Measurements from ENCODE around the gene ZNF217. TPM values are rescaled to one million over a fixed set of nuclear protein-coding genes. Genes with fewer than 3 reads are reported as not detected.

The ZNF217 gene
- total and polyA plus RNA-seq, 9 of the 15 experiments (the other 6 are each of a cell fraction or from before 2014, with no cell fraction given): 3.0 to 41.8 (median 16.8) TPM

DNA sequence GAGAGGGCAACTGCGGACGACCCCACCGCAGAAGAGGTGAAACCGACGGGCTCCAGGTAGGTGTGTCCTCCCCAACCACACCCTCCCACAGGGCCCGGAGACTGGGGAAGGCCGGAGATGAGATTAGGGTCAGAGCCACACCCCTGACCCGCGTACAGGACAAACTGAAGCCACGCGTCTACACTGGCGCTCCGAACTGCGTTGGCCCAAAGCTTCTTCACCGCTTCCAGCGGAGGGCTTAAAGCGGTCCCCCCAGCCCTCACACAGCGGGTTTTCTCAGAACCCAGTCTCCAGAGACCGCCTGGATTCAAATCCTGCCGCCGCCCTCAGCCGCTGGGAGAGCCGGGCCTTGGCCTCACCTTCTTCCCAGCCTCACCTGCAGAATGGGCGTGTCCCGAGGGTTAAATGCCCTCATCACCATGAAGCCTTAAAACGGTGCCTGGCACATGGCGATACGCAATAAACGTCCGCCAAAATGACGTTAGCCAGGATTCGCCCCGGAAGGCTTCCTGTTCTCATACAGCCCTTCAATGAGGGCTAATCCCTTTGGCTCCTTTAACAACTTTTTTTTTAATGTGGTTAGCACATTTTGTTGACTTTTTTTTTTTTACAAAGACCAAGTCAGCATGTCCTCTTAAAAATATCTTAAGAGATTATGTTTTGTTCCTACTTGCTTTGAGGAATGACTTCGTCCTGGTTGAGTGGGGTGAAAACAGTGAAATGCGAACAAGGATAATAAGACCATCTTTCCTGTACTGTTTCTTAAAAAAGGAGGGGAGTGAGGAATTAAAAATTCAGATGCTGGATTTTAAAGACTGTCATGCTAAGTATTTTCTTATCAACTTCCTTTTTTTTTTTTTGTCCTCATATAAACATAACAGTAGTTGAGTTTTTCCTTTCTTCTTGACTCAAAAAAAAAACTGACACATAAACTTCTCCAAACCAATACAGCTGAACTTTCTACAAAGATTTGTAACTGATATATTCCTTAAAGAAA is 15.1 kb upstream of the ZNF217 start (continued):
- TF ChIP-seq, protein P1, sequence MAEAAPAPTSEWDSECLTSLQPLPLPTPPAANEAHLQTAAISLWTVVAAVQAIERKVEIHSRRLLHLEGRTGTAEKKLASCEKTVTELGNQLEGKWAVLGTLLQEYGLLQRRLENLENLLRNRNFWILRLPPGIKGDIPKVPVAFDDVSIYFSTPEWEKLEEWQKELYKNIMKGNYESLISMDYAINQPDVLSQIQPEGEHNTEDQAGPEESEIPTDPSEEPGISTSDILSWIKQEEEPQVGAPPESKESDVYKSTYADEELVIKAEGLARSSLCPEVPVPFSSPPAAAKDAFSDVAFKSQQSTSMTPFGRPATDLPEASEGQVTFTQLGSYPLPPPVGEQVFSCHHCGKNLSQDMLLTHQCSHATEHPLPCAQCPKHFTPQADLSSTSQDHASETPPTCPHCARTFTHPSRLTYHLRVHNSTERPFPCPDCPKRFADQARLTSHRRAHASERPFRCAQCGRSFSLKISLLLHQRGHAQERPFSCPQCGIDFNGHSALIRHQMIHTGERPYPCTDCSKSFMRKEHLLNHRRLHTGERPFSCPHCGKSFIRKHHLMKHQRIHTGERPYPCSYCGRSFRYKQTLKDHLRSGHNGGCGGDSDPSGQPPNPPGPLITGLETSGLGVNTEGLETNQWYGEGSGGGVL (CRISPR knock-in tag; IDR thresholded peaks at IDR 0.05): no peak
- TF ChIP-seq ZBTB26 (CRISPR knock-in tag; IDR thresholded peaks at IDR 0.05) (no peak), ESRRB (CRISPR knock-in tag; IDR thresholded peaks at IDR 0.05; ENCODE audit: borderline replicate concordance) (no peak), ZNF436 (CRISPR knock-in tag; IDR thresholded peaks at IDR 0.05) (no peak), BMI1 (IDR thresholded peaks at IDR 0.05; ENCODE audit: low read length) (no peak), CBFB (CRISPR knock-in tag; IDR thresholded peaks at IDR 0.05) (no peak; the same call in 1 of the 2 replicates), SP2 (IDR thresholded peaks at IDR 0.05; ENCODE audit: extremely low read depth, low read depth, low read length, poor library complexity, severe bottlenecking) (no peak), TEAD2 (tag; IDR thresholded peaks at IDR 0.05) (no peak), ETS2 (tag; IDR thresholded peaks at IDR 0.05; ENCODE audit: borderline replicate concordance, poor library complexity, severe bottlenecking) (no peak), LEF1 (IDR thresholded peaks at IDR 0.05) (no peak), ZNF197 (CRISPR knock-in tag; IDR thresholded peaks at IDR 0.05; ENCODE audit: low read depth) (no peak; the same call in 1 of the 2 replicates), DDX20 (tag; IDR thresholded peaks at IDR 0.05; ENCODE audit: low read depth) (no peak), EZH2 (IDR thresholded peaks at IDR 0.05; ENCODE audit: borderline replicate concordance, low read depth, low read length) (no peak), ZNF780A (CRISPR knock-in tag; IDR thresholded peaks at IDR 0.05) (no peak), ZNF124 (CRISPR knock-in tag; IDR thresholded peaks at IDR 0.05) (no peak), SMAD2 (IDR thresholded peaks at IDR 0.05; ENCODE audit: low read depth, low read length) (no peak), ETS1 (conservative IDR thresholded peaks at IDR 0.05; ENCODE audit: control insufficient read depth, low read depth, low read length) (no peak), CCNT2 (IDR thresholded peaks at IDR 0.05; ENCODE audit: borderline replicate concordance, extremely low read depth, insufficient read length, low read depth, low read length) (peak; percentile 46), ZNF507 (tag; conservative IDR thresholded peaks at IDR 0.05) (no peak)
- TF ChIP-seq, protein P2, sequence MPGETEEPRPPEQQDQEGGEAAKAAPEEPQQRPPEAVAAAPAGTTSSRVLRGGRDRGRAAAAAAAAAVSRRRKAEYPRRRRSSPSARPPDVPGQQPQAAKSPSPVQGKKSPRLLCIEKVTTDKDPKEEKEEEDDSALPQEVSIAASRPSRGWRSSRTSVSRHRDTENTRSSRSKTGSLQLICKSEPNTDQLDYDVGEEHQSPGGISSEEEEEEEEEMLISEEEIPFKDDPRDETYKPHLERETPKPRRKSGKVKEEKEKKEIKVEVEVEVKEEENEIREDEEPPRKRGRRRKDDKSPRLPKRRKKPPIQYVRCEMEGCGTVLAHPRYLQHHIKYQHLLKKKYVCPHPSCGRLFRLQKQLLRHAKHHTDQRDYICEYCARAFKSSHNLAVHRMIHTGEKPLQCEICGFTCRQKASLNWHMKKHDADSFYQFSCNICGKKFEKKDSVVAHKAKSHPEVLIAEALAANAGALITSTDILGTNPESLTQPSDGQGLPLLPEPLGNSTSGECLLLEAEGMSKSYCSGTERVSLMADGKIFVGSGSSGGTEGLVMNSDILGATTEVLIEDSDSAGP (CRISPR knock-in tag; IDR thresholded peaks at IDR 0.05): 0 out of 2 replicates have a peak, but pooled peaks have one; percentile 29
- TF ChIP-seq, protein P3, sequence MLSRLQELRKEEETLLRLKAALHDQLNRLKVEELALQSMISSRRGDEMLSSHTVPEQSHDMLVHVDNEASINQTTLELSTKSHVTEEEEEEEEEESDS (CRISPR knock-in tag; IDR thresholded peaks at IDR 0.05): no peak
